ENCODE data around the gene ILKAP. TPM values are rescaled to one million over a fixed set of nuclear protein-coding genes. Genes with fewer than 3 reads are reported as not detected.

Gene ILKAP
- total RNA-seq, result 10 to 100 TPM; 55.5 to 57.0 TPM

GRCh38 chr2:238203094-238203972, at the start of gene ILKAP:
TSS of gene ILKAP (minus strand) at chr2:238203695. CDS start at chr2:238203553, 142 bp downstream.

GRCh38 chr2:238239863-238240756, 36.6 kb upstream of the ILKAP start, which contains the start of gene HES6:
TSS of gene HES6 (minus strand) at chr2:238240038. CDS start at chr2:238239905, 133 bp downstream.

GRCh38 chr2:238158509-238159070, 44.9 kb downstream of the ILKAP start, which contains the start of gene ERFE:
TSS of gene ERFE (plus strand) at chr2:238158970. CDS start at chr2:238159008, 38 bp downstream.

GRCh38 chr2:238138331-238139195, 64.9 kb downstream of the ILKAP start, which contains the start of gene KLHL30:
TSS of gene KLHL30 (plus strand) at chr2:238138668. CDS start at chr2:238140755, 2,087 bp downstream.

Other genes with a start within 250 kb of the ILKAP start
- gene UBE2F, start 236.7 kb downstream of the ILKAP start, total RNA-seq, result 10 to 100 TPM; 93.4 to 94.1 TPM
- 10 to 100 TPM; 23.4 to 25.3 TPM for gene SCLY, start 142.7 kb downstream of the ILKAP start, total RNA-seq
- under 1 TPM; 0.05 to 0.10 TPM for gene ESPNL, start 103.4 kb downstream of the ILKAP start, total RNA-seq
- not detected for gene KLHL30, start 65.0 kb downstream of the ILKAP start, total RNA-seq
- under 1 TPM; 0.10 to 0.29 TPM for gene ERFE, start 44.7 kb downstream of the ILKAP start, total RNA-seq
- 1 to 10 TPM; 5.7 to 6.8 TPM for gene HES6, start 36.3 kb upstream of the ILKAP start, total RNA-seq
- 10 to 100 TPM; 14.1 TPM for gene PER2, start 84.9 kb upstream of the ILKAP start, total RNA-seq
- 1 to 10 TPM; 8.4 to 9.5 TPM for gene TRAF3IP1, start 116.8 kb upstream of the ILKAP start, total RNA-seq
- gene ASB1, start 223.2 kb upstream of the ILKAP start, total RNA-seq, result 10 to 100 TPM; 30.3 to 31.7 TPM